WTC11 (cell line): Measurements from ENCODE around the gene MC2R.

Experiments
- ATF3 ChIP-seq: sonication (generic); formaldehyde crosslinking; conservative IDR thresholded peaks from 2 replicates; pipeline ENCODE4 v1.8.1; 2022; ENCODE audit warnings: mild to moderate bottlenecking, missing genetic modification reagents
- CBFB ChIP-seq: sonication (generic); formaldehyde crosslinking; IDR thresholded peaks from 2 replicates; pipeline ENCODE4 v1.8.1; 2022; ENCODE audit warnings: mild to moderate bottlenecking, low read depth, missing genetic modification reagents
- CREB1 ChIP-seq: sonication (generic); formaldehyde crosslinking; IDR thresholded peaks from 2 replicates; pipeline ENCODE4 v1.8.0; 2023; ENCODE audit warnings: mild to moderate bottlenecking, missing genetic modification reagents
- CTCF ChIP-seq: fragments of 200-600 bp; IDR thresholded peaks from 2 replicates; pipeline ENCODE4 v1.8.0; 2022; ENCODE audit warnings: antibody characterized with exemption
- E2F4 ChIP-seq: sonication (generic); formaldehyde crosslinking; IDR thresholded peaks from 2 replicates; pipeline ENCODE4 v1.8.1; 2022; ENCODE audit warnings: low read depth, mild to moderate bottlenecking, moderate library complexity, missing genetic modification reagents, borderline replicate concordance
- JUN ChIP-seq: sonication (generic); formaldehyde crosslinking; IDR thresholded peaks from 2 replicates; pipeline ENCODE4 v1.8.0; 2023; ENCODE audit warnings: mild to moderate bottlenecking, missing genetic modification reagents
- SP1 ChIP-seq: sonication (generic); formaldehyde crosslinking; conservative IDR thresholded peaks from 2 replicates; pipeline ENCODE4 v1.8.1; 2022; ENCODE audit warnings: missing genetic modification reagents
- TEAD4 ChIP-seq: sonication (generic); formaldehyde crosslinking; IDR thresholded peaks from 2 replicates; pipeline ENCODE4 v1.8.0; 2022; ENCODE audit warnings: mild to moderate bottlenecking, missing genetic modification reagents

GRCh38 chr18:13868501-13869271, 46.6 kb downstream of the MC2R start:
- no peak for TF ChIP-seq CTCF
- TF ChIP-seq SP1 (CRISPR knock-in tag) = no peak
- TF ChIP-seq ATF3 (CRISPR knock-in tag) = no peak
- no peak for TF ChIP-seq TEAD4 (CRISPR knock-in tag)
- TF ChIP-seq CREB1 (CRISPR knock-in tag) = no peak
- TF ChIP-seq JUN (CRISPR knock-in tag) = no peak
- no peak for TF ChIP-seq E2F4
- no peak for TF ChIP-seq CBFB (CRISPR knock-in tag)
